B cell (primary cell): ENCODE results near the gene TBXAS1. TPM values are rescaled to one million over a fixed set of nuclear protein-coding genes. Genes with fewer than 3 reads are reported as not detected.

Experiments
- ATAC-seq: fragments of 200-7000 bp; cut with Tn5 transposase; one replicate; pipeline ENCODE4 v1.10.0; 2021; ENCODE audit warnings: low read depth, mild to moderate bottlenecking, moderate number of reproducible peaks, moderate library complexity
- CTCF ChIA-PET: fragments of 350-600 bp; sonication (Branson Sonifier 250); formaldehyde crosslinking; loops from one replicate; lab custom pipeline; 2021; ENCODE audit warnings: antibody characterized with exemption, inconsistent platforms; lab: Charles Lee
- POLR2A ChIA-PET: fragments of 350-600 bp; sonication (Branson Sonifier 250); formaldehyde crosslinking; loops from one replicate; lab custom pipeline; 2021; ENCODE audit warnings: antibody characterized with exemption; lab: Charles Lee
- DNase-seq: peaks from one replicate; pipeline ENCODE4 v3.0.0; 2013
- H2AFZ ChIP-seq: 2 replicates; pipeline ENCODE4 v1.6.1; 2012; ENCODE audit warnings: mild to moderate bottlenecking, low read depth, low read length; ENCODE audit not compliant: insufficient read depth, poor library complexity, severe bottlenecking
- H3K27ac ChIP-seq, 2 donors: 1 replicate in 1 of 2; 2 replicates in 1 of 2; pipeline ENCODE4 v1.5.1; 2012 to 2013; ENCODE audit warnings: low read length in 2 of 2, mild to moderate bottlenecking in 2 of 2, moderate library complexity in 1 of 2
- H3K27me3 ChIP-seq, 4 experiments: fragments of 200-600 bp in 1 of 4; sonication (generic) in 1 of 4; replicated peaks in 1 of 4; 1 replicate in 2 of 4; 2 replicates in 2 of 4; pipeline versions ENCODE4 v1.6.1 to v1.7.0; 2013 to 2016; ENCODE audit warnings: low read length in 3 of 4, mild to moderate bottlenecking in 2 of 4, mixed read lengths in 1 of 4, moderate library complexity in 1 of 4; ENCODE audit not compliant: insufficient read depth in 4 of 4, control insufficient read depth in 3 of 4; ENCODE audit errors: control extremely low read depth in 1 of 4
- H3K36me3 ChIP-seq, 2 experiments: replicated peaks in 1 of 2; 1 replicate in 1 of 2; 2 replicates in 1 of 2; pipeline versions ENCODE4 v1.6.1 to v1.7.1; 2013; ENCODE audit warnings: low read length in 1 of 2; ENCODE audit not compliant: insufficient read depth in 2 of 2, control insufficient read depth in 1 of 2; ENCODE audit errors: control extremely low read depth in 1 of 2, extremely low read depth in 1 of 2
- H3K4me1 ChIP-seq, 2 donors: fragments of 200-600 bp in 1 of 2; sonication (generic) in 1 of 2; 1 replicate in 1 of 2; 2 replicates in 1 of 2; pipeline versions ENCODE4 v1.5.1 to v1.6.1; 2013 to 2017; ENCODE audit warnings: low read length in 2 of 2; ENCODE audit not compliant: control insufficient read depth in 2 of 2, insufficient read depth in 2 of 2
- H3K4me2 ChIP-seq: replicated peaks from 2 replicates; pipeline ENCODE3; 2012; ENCODE audit warnings: mild to moderate bottlenecking, low read depth, low read length; ENCODE audit not compliant: poor library complexity, severe bottlenecking
- H3K4me3 ChIP-seq, 5 experiments: fragments of 200-600 bp in 1 of 5; sonication (generic) in 1 of 5; 1 replicate in 3 of 5; 2 replicates in 2 of 5; pipeline versions ENCODE4 v1.5.1 to v1.7.0; 2011 to 2016; ENCODE audit warnings: low read length in 4 of 5, mild to moderate bottlenecking in 4 of 5, low read depth in 2 of 5, control low read depth in 1 of 5, moderate library complexity in 1 of 5; ENCODE audit not compliant: insufficient read depth in 1 of 5; ENCODE audit errors: control extremely low read depth in 1 of 5, extremely low read depth in 1 of 5
- H3K79me2 ChIP-seq: fragments of 200-600 bp; sonication (generic); one replicate; pipeline ENCODE4 v1.6.0; 2016; ENCODE audit warnings: low read length; ENCODE audit not compliant: control insufficient read depth, insufficient read depth
- H3K9ac ChIP-seq: fragments of 200-600 bp; sonication (generic); 2 replicates; pipeline ENCODE4 v1.6.1; 2017; ENCODE audit warnings: mild to moderate bottlenecking, low read length, moderate library complexity
- H3K9me3 ChIP-seq, 3 donors: one replicate each; pipeline versions ENCODE4 v1.6.1 to v1.7.1; 2013; ENCODE audit warnings: low read length in 2 of 3; ENCODE audit not compliant: control insufficient read depth in 2 of 3, insufficient read depth in 1 of 3; ENCODE audit errors: control extremely low read depth in 1 of 3
- H4K20me1 ChIP-seq: 2 replicates; pipeline ENCODE4 v1.6.0; 2012; ENCODE audit warnings: mild to moderate bottlenecking, low read length; ENCODE audit not compliant: insufficient read depth, control insufficient read depth, poor library complexity, severe bottlenecking
- H3K27ac Mint-ChIP-seq: one replicate; pipeline ENCODE4 v1.8.0; 2021; ENCODE audit warnings: mixed read lengths
- H3K27me3 Mint-ChIP-seq: one replicate; pipeline ENCODE4 v1.8.0; 2021; ENCODE audit warnings: mixed read lengths
- H3K4me1 Mint-ChIP-seq: one replicate; pipeline ENCODE4 v1.8.0; 2021; ENCODE audit warnings: mixed read lengths
- H3K4me3 Mint-ChIP-seq: one replicate; pipeline ENCODE4 v1.8.0; 2021; ENCODE audit warnings: mixed read lengths
- H3K9me3 Mint-ChIP-seq: one replicate; pipeline ENCODE4 v1.8.0; 2022; ENCODE audit warnings: mixed read lengths; ENCODE audit not compliant: insufficient read depth
- CTCF ChIP-seq: fragments of 200-600 bp; IDR thresholded peaks from one replicate; pipeline ENCODE4 v1.8.0; 2022; ENCODE audit warnings: antibody characterized with exemption, mild to moderate bottlenecking
- EZH2 ChIP-seq: IDR thresholded peaks from 2 replicates; pipeline ENCODE4 v1.6.1; 2012; ENCODE audit warnings: borderline replicate concordance, low read depth, mild to moderate bottlenecking, moderate library complexity, low read length; ENCODE audit not compliant: insufficient read depth, poor library complexity, severe bottlenecking
- WGBS: methylation state at CpG from one replicate; pipeline ENCODE4 v1.1.5; 2013; ENCODE audit warnings: missing lambda C conversion rate; ENCODE audit not compliant: insufficient coverage; 5-methylcytosine and 5-hydroxymethylcytosine counted together
- intact Hi-C: fragments of 100-400 bp; cut with micrococcal nuclease; formaldehyde crosslinking; loops from one replicate; pipeline ENCODE4 v1.10.0; 2022
- polyA plus RNA-seq: library from polyadenylated mRNA; depleted of rRNA; stranded (reverse); fragments of >200 nt; gene quantifications from 2 replicates; pipeline ENCODE4 v1.2.3, GENCODE V29; 2012
- total RNA-seq, 2 donors: library from RNA; stranded (reverse); fragments of 120-200 nt in 1 of 2; gene quantifications; 1 replicate in 1 of 2; 2 replicates in 1 of 2; pipeline versions ENCODE4 v1.2.3 to v1.2.4, GENCODE V29; 2013 to 2022

TBXAS1 gene
- total and polyA plus RNA-seq, 2 donors (not counting 1 experiment from before 2014, with no cell fraction given) = 8.1 to 21.0 TPM

GRCh38 chr7:139817249-139817648 is 11.8 kb upstream of the TBXAS1 start:
- CTCF ChIA-PET = no interaction called here

GRCh38 chr7:139820089-139820488 is 9.0 kb upstream of the TBXAS1 start:
- CTCF ChIA-PET = no interaction called here
- WGBS = 95% methylated on average over 4 of the region's 4 CpGs
- no peak overlapping the region for H2AFZ ChIP-seq

More at GRCh38 chr7:139817249-139817648, 11.8 kb upstream of the TBXAS1 start:
- peaks cover 3% of the 10 kb centered on the region for H3K27me3 Mint-ChIP-seq
- H3K9ac ChIP-seq = no peak overlapping the region
- H3K27ac Mint-ChIP-seq = no peak overlapping the region
- POLR2A ChIA-PET = no interaction called here
- no peak overlapping the region for H3K4me3 Mint-ChIP-seq
- intact Hi-C loops = no loop called here
- no peaks in the 10 kb centered on the region for H3K4me1 Mint-ChIP-seq
- no peak overlapping the region for H3K4me3 ChIP-seq
- no peaks in the 10 kb centered on the region for H3K36me3 ChIP-seq
- H4K20me1 ChIP-seq = no peaks in the 10 kb centered on the region
- H3K27ac ChIP-seq = no peak overlapping the region
- peaks cover 0 to 5% (median 0%) of the 10 kb centered on the region in 3 donors for H3K9me3 ChIP-seq
- TF ChIP-seq CTCF (no peak), EZH2 (no peak)
- no peak overlapping the region for H2AFZ ChIP-seq
- no peaks in the 10 kb centered on the region for H3K79me2 ChIP-seq
- ATAC-seq = no peak
- peaks cover 2% of the 10 kb centered on the region for H3K9me3 Mint-ChIP-seq
- peaks cover 0 to 5% (median 0%) of the 10 kb centered on the region in 4 experiments for H3K27me3 ChIP-seq
- H3K4me2 ChIP-seq = no peak overlapping the region
- WGBS = 96% methylated on average over 10 of the region's 10 CpGs
- DNase-seq = no peak
- H3K4me1 ChIP-seq = no peaks in the 10 kb centered on the region

More at GRCh38 chr7:139820089-139820488, 9.0 kb upstream of the TBXAS1 start:
- POLR2A ChIA-PET = no interaction called here
- H3K4me1 ChIP-seq = no peaks in the 10 kb centered on the region
- H3K9me3 ChIP-seq = peaks cover 0 to 5% (median 0%) of the 10 kb centered on the region in 3 donors
- DNase-seq (no peak), ATAC-seq (no peak)
- peaks cover 0 to 5% (median 0%) of the 10 kb centered on the region in 4 experiments for H3K27me3 ChIP-seq
- intact Hi-C loops = no loop called here
- peaks cover 2% of the 10 kb centered on the region for H3K9me3 Mint-ChIP-seq
- H3K27me3 Mint-ChIP-seq = peaks cover 4% of the 10 kb centered on the region
- H3K4me3 ChIP-seq = no peak overlapping the region
- no peaks in the 10 kb centered on the region for H3K79me2 ChIP-seq
- H3K9ac ChIP-seq = no peak overlapping the region
- H3K27ac Mint-ChIP-seq = no peak overlapping the region
- no peaks in the 10 kb centered on the region for H4K20me1 ChIP-seq
- H3K4me3 Mint-ChIP-seq = no peak overlapping the region
- H3K36me3 ChIP-seq = no peaks in the 10 kb centered on the region
- H3K4me2 ChIP-seq = no peak overlapping the region
- no peaks in the 10 kb centered on the region for H3K4me1 Mint-ChIP-seq
- TF ChIP-seq EZH2 = no peak
- TF ChIP-seq CTCF = no peak
- no peak overlapping the region for H3K27ac ChIP-seq
